Measurements from ENCODE around the gene PDHX.
A peak's percentile ranks its signal among the peaks of the same experiment; 100 is the strongest.
"Not testable (repeated sequence)": the region's sequence is repeated elsewhere in the genome, so short reads cannot be mapped to it uniquely, and the experiment has no call there.

PDHX gene

DNA sequence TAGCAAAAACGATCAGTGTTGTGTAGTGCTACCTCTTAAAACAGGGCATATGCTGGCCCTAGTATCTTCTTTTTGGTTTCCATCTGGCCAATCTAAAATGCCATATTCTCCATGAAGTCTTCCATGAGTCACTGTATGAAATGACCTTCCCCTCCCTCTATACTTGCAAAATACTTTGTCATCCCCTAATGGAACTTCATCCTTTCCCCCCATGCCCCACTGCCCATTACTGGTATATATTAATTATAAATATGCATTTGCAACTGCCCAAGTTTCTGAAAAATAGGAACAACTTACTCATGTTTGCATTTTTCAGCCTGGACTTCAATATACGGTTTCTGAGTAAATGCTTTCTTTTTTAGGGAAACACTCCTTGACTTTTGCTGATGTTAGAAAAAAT is 4.7 kb upstream of the PDHX start:
- DNase-seq (ENCODE audit: low spot score): no peak

- not testable (repeated sequence) for DNase-seq (ENCODE audit: low spot score)
Observed at GRCh38 chr11:34913556-34913955, 2.9 kb upstream of the PDHX start.

DNA sequence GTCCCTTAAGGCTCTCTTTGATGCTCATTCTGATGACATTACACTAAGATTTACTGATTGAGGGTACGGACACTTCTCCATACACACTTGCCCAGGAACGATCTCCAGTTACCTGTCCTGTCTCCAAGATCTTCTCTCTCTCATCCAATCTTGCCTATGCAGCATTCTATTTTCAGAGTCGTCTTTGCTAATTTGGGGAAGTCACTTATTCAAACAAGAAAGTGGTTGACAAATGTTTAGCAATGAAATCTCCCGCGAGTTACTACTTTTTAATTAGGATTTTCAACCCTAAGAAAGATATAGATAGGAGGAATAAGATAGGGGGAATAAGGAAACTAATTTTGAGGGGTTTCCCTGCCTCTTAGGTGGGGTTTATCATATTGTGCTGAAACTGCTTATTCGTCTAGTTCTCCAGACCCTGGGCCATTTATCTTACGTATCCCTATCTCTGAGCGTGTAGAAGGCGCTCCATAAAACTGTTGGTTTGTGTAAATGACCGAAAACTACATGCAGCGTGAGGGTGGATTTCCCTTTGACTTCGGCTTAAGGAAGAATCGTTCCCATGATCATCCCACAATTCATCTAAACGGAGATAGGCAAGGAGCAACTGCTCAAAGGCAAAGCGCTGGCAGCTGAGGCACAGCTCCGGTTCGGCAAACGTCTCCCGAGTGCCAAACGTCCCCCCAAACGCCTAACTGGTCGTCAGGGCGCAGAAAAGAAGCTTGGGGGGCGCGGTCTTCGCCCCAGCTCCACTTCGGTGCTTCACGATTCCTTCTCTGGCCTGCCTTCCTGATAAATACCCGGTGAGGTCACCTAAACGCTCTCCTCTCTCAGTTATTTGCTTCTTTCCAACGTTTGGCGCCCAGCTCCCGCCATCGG is 1.0 kb upstream of the PDHX start:
- DNase-seq (ENCODE audit: low spot score): peak; percentile 30

GRCh38 chr11:34916843-34917770 is 689 bp downstream of the PDHX start:
- peak; percentile 17 for DNase-seq (ENCODE audit: low spot score)

DNA sequence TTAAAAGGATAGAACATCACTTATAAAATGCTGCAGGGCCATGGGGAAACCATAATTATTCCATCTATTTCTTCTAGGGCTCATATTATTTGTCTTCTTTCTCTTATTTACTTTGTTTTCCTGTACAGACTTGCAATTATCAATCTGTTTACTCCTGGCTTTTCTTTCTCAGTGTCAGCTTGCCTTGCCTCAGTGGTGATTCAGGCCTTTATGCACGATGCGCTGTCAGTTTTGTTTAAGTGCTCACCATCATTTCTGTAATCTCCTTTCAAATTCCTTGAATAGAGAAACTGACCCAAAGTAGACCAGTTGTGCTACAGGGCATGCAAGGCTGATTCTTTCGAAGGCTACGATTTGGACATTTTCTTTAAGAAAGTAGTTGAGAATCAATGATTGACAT is 4.7 kb downstream of the PDHX start:
- no peak for DNase-seq (ENCODE audit: low spot score)

DNA sequence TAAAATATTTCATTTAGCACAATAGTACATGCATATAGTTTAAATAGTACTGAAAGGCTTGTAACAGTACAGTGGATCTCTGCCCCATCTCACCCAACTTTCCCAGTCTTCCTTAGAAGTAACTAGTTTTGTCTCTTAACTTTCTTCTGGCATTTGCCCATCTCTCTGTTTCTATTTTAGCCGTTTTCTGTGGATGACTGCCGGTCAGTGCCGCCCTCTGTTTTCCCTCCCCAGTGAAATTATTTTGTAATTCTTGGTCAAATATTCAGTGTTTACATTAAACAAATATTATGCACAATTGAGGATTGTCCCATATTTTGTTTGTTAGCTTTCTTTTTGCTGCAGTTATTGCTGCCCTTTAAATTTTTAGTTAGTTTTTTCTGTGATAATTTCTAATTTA is 8.3 kb downstream of the PDHX start:
- no peak for DNase-seq (ENCODE audit: low spot score)

- no peak for DNase-seq (ENCODE audit: low spot score)
Observed at GRCh38 chr11:34926101-34926830, 9.8 kb downstream of the PDHX start.

- DNase-seq (ENCODE audit: low spot score): no peak
Observed at GRCh38 chr11:34926831-34927132, 10.4 kb downstream of the PDHX start.

- DNase-seq (ENCODE audit: low spot score): no peak
Observed at GRCh38 chr11:34928268-34928959, 12.0 kb downstream of the PDHX start.

DNA sequence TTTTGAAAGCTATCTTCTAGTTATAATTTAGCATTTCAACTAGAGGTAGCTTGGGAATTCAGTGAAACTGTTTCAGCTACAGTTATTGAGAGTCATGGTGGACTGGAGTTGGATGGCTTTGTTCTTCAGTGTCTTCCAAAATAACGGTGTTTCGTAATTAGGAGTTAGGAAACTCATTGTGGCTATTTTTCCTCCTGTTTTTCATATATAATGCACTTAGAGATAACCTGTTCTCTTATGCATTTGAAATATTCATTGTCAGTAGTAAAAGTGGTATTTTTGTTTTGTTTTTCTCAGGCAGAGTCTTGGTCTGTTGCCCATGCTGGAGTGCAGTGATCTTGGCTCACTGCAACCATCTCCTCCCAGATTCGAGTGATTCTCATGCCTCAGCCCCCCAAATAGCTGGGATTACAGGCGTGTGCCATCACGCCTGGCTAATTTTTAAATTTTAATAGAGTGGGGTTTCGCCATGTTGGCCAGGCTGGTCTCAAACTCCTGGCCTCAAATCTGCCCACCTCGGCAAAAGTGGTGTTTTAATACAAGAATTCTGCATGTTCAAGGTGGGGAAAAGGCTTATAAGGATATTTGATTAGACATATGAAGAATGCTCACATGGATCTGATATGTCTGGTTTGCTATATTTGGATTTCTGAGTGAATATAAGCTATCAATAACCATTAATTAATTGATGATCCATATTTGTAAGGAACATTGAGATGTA is 12.7 kb downstream of the PDHX start:
- DNase-seq (ENCODE audit: low spot score): no peak

- no peak for DNase-seq (ENCODE audit: low spot score)
Observed at GRCh38 chr11:34929794-34930763, 13.7 kb downstream of the PDHX start.

DNA sequence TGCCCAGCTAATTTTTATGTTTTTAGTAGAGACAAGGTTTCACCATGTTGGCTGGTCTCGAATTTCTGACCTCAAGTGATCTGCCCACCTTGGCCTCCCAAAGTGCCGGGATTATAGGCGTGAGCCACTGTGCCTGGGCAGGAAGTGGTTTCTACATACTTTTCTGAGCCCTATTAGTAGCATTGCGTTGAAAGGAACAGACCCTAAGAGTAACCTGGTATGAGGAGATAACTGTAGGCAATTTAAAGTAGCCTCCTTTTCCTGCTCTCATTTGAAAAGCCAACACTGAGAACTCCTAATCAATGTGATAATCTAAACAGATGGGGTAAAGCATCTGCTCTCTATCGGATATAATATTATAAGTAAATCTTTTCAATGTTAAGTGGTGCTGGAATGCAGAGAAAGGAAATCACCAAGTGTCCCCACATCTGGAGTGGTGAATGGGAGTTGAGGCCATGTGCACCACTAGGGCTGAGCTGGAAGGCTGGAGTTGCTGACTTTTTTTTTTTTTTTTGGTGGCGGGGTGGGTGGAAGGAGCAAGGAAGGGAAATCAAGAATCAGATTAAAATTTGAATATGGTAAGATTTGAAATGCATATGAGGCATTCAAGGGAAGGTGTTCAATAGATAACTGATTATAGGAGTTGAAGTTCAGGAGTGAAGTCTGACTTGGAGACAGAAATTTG is 20.7 kb downstream of the PDHX start:
- DNase-seq (ENCODE audit: low spot score): no peak

DNA sequence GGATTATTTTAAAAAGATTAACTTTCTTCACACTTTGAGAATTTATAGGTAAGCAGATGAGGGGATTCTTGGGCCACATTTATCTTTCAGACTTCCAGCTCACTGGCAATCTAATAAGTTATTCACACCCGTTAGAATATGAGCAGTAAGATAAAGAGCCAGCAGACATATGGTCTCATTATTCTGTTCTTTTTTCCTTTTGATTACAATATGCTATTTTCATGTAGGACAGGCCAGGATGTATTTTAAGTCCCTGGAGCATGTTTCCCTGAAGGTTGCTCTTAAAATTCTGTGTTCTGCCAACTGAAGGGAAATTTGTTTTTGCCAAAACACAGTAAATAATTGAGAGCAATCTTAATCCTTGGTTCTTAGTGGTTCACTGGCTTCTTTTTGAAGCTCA is 22.2 kb downstream of the PDHX start:
- no peak for DNase-seq (ENCODE audit: low spot score)

GRCh38 chr11:34940026-34940677 is 23.7 kb downstream of the PDHX start:
- DNase-seq (ENCODE audit: low spot score): no peak

DNA sequence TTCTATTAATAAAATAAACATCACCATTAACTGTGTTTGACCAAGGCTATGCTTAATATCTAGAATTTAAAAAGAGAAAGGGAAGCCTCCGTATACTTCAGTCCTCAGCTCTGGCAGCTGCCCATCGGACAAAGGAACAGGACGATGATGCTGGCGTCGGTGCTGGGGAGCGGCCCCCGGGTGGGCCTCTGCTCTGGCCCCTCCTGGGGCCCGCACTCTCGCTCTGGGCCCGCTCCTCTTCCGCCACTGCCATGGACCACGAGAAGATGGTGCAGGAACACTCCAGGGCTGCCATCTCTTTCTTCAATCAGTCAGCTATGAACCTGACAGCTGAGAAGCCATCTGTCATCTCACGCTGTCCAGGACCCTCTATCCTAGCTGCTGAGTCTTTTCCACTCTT is 25.3 kb downstream of the PDHX start:
- DNase-seq (ENCODE audit: low spot score): no peak

DNA sequence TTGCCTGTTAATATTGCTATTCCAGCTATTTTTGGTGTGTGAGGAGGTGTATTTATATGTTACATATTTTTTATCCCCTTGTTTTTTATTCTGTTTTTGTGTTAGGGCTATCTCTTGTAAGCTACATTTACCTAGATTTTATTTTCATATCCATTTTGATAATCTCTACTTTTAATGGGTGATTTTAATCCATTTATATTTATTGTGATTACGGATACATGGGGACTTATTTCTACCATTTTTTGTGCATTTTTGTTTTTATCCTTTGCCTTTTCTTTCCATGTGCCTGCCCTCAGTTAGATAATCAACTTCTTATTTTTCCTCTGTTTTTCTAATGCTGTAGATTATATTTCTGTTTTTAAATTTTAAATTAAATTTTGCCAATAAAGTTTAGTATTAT is 28.3 kb downstream of the PDHX start:
- DNase-seq (ENCODE audit: low spot score): no peak

DNA sequence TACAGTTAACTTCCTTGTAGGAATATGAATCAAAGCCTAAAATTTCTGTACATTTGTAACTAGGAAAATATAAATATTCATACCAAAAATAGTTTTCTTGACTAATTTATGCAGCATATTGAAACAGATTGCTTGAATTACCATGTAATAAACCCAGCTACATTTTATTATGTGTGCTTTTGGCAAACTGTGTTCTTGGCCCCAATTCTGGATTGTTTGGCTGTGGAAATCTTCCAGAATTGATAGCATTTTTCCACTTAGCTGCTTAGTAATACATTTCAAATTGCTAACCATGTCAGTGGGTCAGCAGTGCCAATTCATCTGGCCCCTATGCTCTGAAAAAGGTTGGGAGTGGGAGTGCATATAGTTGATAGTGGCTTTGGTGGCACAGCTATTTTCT is 32.3 kb downstream of the PDHX start:
- DNase-seq (ENCODE audit: low spot score): no peak

GRCh38 chr11:34953955-34954354 is 37.5 kb downstream of the PDHX start:
- no peak for DNase-seq (ENCODE audit: low spot score)

GRCh38 chr11:34957206-34957605 is 40.8 kb downstream of the PDHX start:
- DNase-seq (ENCODE audit: low spot score): no peak
